A549 treated with Mapracorat at 1 μM for 4 hours (cell line): Measurements from ENCODE around the gene CYB561D1. TPM values are rescaled to one million over a fixed set of nuclear protein-coding genes. Genes with fewer than 3 reads are reported as not detected.

Experiments used
- total RNA-seq: library from RNA; stranded (reverse); fragments of 200-300 nt; extraction: Qiagen RNA extraction; gene quantifications from 5 replicates; pipeline ENCODE4 v1.2.3, GENCODE V29; 2022

The CYB561D1 gene
- 4.0 to 5.0 TPM (median 4.4 TPM) in 5 replicates for total RNA-seq

DNA sequence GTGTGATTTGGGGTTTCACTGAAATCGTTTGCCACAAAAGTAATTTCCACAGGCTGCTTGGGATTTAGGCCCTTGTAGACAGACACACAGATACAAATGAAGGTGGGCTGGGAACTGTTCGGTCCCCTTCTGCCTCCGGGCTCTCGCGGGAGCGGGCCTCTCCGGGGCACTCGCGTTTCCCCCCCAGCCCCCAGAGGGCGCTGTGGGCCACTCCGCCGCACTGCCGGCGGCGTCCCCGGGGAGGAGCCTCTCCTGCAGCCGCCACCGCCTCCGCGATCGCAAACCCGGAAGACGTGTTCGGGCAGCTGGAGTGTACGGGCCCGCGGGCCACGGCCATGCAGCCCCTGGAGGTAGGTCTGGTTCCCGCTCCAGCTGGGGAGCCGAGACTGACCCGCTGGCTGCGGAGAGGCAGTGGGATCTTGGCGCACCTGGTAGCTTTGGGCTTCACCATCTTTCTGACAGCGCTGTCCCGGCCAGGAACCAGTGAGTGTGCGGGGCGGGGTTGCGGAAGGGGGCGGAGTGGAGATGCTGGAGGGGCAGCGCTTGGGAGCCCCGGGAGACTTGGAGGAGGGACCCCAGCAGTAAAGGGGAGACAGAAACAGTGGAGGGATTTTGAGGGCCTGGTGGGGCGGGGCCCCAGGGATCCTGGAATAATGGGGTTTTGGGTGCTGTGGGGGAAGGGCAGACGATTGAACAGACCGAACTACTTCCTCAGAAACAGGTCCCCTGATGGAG, at the start of gene CYB561D1:
CYB561D1 (plus strand) TSS at position 290 of the 735 bp plus-strand sequence; CDS start at position 336, 46 bp downstream.

DNA sequence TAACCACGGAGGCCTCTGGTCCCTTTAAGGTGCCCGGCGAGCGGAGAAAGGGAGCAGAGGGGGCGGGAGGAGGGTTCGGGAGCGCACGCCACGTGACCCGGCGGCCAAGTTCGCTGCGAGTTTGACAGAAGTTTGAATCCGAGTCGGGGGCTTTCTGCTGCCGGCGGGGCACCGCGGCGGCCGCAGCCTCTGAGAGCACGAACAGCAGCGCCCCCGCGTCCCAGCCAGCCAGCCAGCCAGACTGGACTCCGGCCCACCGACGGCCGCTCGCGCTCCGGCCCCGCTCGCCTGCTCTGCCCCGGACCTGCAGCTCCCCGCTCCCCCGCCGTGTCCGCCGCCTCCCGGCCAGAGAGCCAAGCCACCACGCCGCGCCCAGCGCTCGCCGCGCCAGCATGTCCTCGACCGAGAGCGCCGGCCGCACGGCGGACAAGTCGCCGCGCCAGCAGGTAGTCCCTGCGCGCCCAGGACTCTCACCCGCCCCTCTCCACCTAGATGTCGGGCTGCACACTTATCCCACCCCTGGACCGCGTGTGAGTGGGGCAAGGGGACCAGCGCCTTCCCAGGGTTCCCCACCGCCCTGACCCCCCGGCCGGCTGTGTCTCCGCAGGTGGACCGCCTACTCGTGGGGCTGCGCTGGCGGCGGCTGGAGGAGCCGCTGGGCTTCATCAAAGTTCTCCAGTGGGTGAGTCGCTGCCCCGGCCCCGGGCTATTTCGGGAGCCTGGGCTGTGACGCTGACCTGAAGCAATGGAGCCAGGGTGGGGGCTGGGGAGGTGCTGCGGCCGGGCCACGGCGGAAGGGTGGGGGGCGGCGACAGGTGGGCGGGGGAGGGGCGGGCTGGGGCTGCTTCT, 27.2 kb upstream of the CYB561D1 start, which contains the start of gene SYPL2:
SYPL2 (plus strand) TSS at position 95 of the 849 bp plus-strand sequence; CDS start at position 393, 298 bp downstream.

GRCh38 chr1:109483672-109484518, 10.0 kb upstream of the CYB561D1 start, which contains the start of gene ATXN7L2:
Gene ATXN7L2, plus strand, starts transcription at chr1:109483905. Its CDS starts 49 bp downstream, at chr1:109483954.

GRCh38 chr1:109509176-109510134, 15.6 kb downstream of the CYB561D1 start, which contains the start of gene AMIGO1:
Gene AMIGO1, minus strand, starts transcription at chr1:109509727. Its CDS starts 815 bp downstream, at chr1:109508912.

GRCh38 chr1:109539676-109540075, 45.8 kb downstream of the CYB561D1 start, which contains the start of gene GPR61:
Gene GPR61, plus strand, starts transcription at chr1:109539872. Its CDS starts 3,151 bp downstream, at chr1:109543023.

GRCh38 chr1:109548321-109549267, 54.7 kb downstream of the CYB561D1 start, which contains the start of gene GNAI3:
Gene GNAI3, plus strand, starts transcription at chr1:109548615. Its CDS starts 106 bp downstream, at chr1:109548721.

Other genes starting within 250 kb of the CYB561D1 start
- gene CELSR2, start 244.6 kb upstream of the CYB561D1 start, total RNA-seq: 3.3 to 5.5 TPM (median 5.1 TPM) in 5 replicates
- gene PSRC1, start 210.9 kb upstream of the CYB561D1 start, total RNA-seq: 16.3 to 25.3 TPM (median 22.6 TPM) in 5 replicates
- 0.25 TPM in 1 of 5 replicates, not detected in the others for gene MYBPHL, start 187.1 kb upstream of the CYB561D1 start, total RNA-seq
- 3.4 to 4.6 TPM (median 4.3 TPM) in 5 replicates for gene SORT1, start 96.2 kb upstream of the CYB561D1 start, total RNA-seq
- 100 to 117 TPM (median 108 TPM) in 5 replicates for gene PSMA5, start 67.6 kb upstream of the CYB561D1 start, total RNA-seq
- 0.06 to 0.13 TPM (median 0.10 TPM) in 4 of 5 replicates, not detected in the other for gene SYPL2, start 27.5 kb upstream of the CYB561D1 start, total RNA-seq
- 1.9 to 2.8 TPM (median 2.3 TPM) in 5 replicates for gene ATXN7L2, start 10.2 kb upstream of the CYB561D1 start, total RNA-seq
- 1.0 to 1.4 TPM (median 1.3 TPM) in 5 replicates for gene AMIGO1, start 15.6 kb downstream of the CYB561D1 start, total RNA-seq
- gene GPR61, start 45.8 kb downstream of the CYB561D1 start, total RNA-seq: not detected in 5 replicates
- gene GNAI3, start 54.5 kb downstream of the CYB561D1 start, total RNA-seq: 4.7 to 5.5 TPM (median 5.2 TPM) in 5 replicates
- gene GNAT2, start 125.5 kb downstream of the CYB561D1 start, total RNA-seq: 0.13 to 0.17 TPM (median 0.17 TPM) in 3 of 5 replicates, not detected in the others
- gene AMPD2, start 125.7 kb downstream of the CYB561D1 start, total RNA-seq: 20.6 to 28.6 TPM (median 23.1 TPM) in 5 replicates
- 8.6 to 11.1 TPM (median 9.3 TPM) in 5 replicates for gene GSTM4, start 162.0 kb downstream of the CYB561D1 start, total RNA-seq
- 2.9 to 3.6 TPM (median 3.4 TPM) in 5 replicates for gene GSTM2, start 174.0 kb downstream of the CYB561D1 start, total RNA-seq
- not detected in 5 replicates for gene GSTM1, start 193.7 kb downstream of the CYB561D1 start, total RNA-seq
- not detected in 5 replicates for gene GSTM5, start 218.2 kb downstream of the CYB561D1 start, total RNA-seq
- gene GSTM3, start 246.9 kb downstream of the CYB561D1 start, total RNA-seq: 21.6 to 28.4 TPM (median 23.1 TPM) in 5 replicates